ENCODE measurements around the gene ZNF45.

Gene ZNF45

DNA sequence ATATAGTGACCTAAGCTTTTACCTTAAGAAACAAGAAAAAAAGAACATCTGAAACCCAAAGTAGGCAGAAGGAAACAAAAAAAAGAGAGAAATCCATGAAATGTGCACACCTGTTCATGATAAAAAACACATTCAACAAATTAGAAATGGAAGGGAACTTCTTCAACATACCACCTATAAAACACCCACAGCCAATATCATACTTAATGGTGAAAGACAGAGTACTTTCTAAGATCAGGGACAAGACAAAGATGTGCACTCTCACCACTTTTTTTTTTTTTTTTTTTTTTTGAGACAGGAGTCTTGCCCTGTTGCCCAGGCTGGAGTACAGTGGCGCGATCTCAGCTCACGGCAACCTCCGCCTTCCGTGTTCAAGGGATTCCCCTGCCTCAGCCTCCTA lies 29.2 kb downstream of the ZNF45 start:
- no peak for DNase-seq (ENCODE audit: extremely low spot score)
- ChIA-PET POLR2A (no interaction called here), CTCF (no interaction called here)
- TF ChIP-seq ARNT (IDR thresholded peaks at IDR 0.05) = no peak
- no peak for TF ChIP-seq L3MBTL2 (conservative IDR thresholded peaks at IDR 0.05)
- no peak for TF ChIP-seq ZNF384 (IDR thresholded peaks at IDR 0.05)
- TF ChIP-seq TARDBP (IDR thresholded peaks at IDR 0.05) = no peak
- no peak for TF ChIP-seq LEF1 (IDR thresholded peaks at IDR 0.05; ENCODE audit: borderline replicate concordance)
- no peak for TF ChIP-seq NFRKB (IDR thresholded peaks at IDR 0.05)
- no peak for TF ChIP-seq FOXM1 (IDR thresholded peaks at IDR 0.05; ENCODE audit: borderline replicate concordance)
- TF ChIP-seq ELF4 (IDR thresholded peaks at IDR 0.05) = no peak
- TF ChIP-seq HDGF (IDR thresholded peaks at IDR 0.05; ENCODE audit: borderline replicate concordance) = no peak
- TF ChIP-seq, protein P1, sequence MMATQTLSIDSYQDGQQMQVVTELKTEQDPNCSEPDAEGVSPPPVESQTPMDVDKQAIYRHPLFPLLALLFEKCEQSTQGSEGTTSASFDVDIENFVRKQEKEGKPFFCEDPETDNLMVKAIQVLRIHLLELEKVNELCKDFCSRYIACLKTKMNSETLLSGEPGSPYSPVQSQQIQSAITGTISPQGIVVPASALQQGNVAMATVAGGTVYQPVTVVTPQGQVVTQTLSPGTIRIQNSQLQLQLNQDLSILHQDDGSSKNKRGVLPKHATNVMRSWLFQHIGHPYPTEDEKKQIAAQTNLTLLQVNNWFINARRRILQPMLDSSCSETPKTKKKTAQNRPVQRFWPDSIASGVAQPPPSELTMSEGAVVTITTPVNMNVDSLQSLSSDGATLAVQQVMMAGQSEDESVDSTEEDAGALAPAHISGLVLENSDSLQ (IDR thresholded peaks at IDR 0.05) = no peak
- no peak for TF ChIP-seq SP1 (IDR thresholded peaks at IDR 0.05)
- no peak for TF ChIP-seq BHLHE40 (IDR thresholded peaks at IDR 0.05; ENCODE audit: borderline replicate concordance)
- no peak for TF ChIP-seq FOXA1 (IDR thresholded peaks at IDR 0.05)
- no peak for TF ChIP-seq SUZ12 (IDR thresholded peaks at IDR 0.05)
- TF ChIP-seq FOXK2 (IDR thresholded peaks at IDR 0.05) = no peak
- TF ChIP-seq CTBP1 (IDR thresholded peaks at IDR 0.05; ENCODE audit: borderline replicate concordance) = no peak

DNA sequence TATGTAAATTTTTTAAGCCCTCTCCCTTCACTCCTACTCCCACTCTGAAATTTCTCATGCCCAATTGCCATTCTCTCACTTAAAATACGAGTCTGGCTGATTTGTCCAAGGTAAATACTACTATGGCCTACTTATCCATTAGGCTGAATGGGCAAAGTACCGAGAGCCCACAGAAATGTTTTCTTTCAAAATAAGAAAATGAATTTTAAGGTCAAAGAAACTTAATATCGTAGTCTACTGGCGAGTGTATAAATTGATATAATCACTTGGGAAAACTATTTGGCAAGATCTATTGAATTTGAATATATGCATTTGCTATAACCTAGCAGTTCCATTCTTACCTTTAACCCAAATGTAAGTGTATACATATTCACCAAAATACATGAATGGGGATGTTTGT lies 32.7 kb downstream of the ZNF45 start:
- no peak for TF ChIP-seq CTBP1 (IDR thresholded peaks at IDR 0.05; ENCODE audit: borderline replicate concordance)
- TF ChIP-seq ARNT (IDR thresholded peaks at IDR 0.05) = no peak
- TF ChIP-seq ZNF384 (IDR thresholded peaks at IDR 0.05) = no peak
- TF ChIP-seq BHLHE40 (IDR thresholded peaks at IDR 0.05; ENCODE audit: borderline replicate concordance) = no peak
- no peak for TF ChIP-seq SUZ12 (IDR thresholded peaks at IDR 0.05)
- TF ChIP-seq FOXK2 (IDR thresholded peaks at IDR 0.05) = no peak
- no peak for TF ChIP-seq TARDBP (IDR thresholded peaks at IDR 0.05)
- TF ChIP-seq, protein P1 (IDR thresholded peaks at IDR 0.05) = no peak
- no peak for TF ChIP-seq FOXM1 (IDR thresholded peaks at IDR 0.05; ENCODE audit: borderline replicate concordance)
- TF ChIP-seq NFRKB (IDR thresholded peaks at IDR 0.05) = no peak
- TF ChIP-seq LEF1 (IDR thresholded peaks at IDR 0.05; ENCODE audit: borderline replicate concordance) = no peak
- TF ChIP-seq FOXA1 (IDR thresholded peaks at IDR 0.05) = no peak
- TF ChIP-seq L3MBTL2 (conservative IDR thresholded peaks at IDR 0.05) = no peak
- TF ChIP-seq SP1 (IDR thresholded peaks at IDR 0.05) = no peak
- TF ChIP-seq ELF4 (IDR thresholded peaks at IDR 0.05) = no peak
- TF ChIP-seq HDGF (IDR thresholded peaks at IDR 0.05; ENCODE audit: borderline replicate concordance) = no peak
- ChIA-PET POLR2A (interaction anchor here (1.1 to 2.0 kb wide), 2 partner anchors 33 to 49 kb away, joined by 11 to 14 read pairs; partner anchors contain the start of genes ZNF221 and ZNF45), CTCF (no interaction called here)
- no peak for DNase-seq (ENCODE audit: extremely low spot score)

DNA sequence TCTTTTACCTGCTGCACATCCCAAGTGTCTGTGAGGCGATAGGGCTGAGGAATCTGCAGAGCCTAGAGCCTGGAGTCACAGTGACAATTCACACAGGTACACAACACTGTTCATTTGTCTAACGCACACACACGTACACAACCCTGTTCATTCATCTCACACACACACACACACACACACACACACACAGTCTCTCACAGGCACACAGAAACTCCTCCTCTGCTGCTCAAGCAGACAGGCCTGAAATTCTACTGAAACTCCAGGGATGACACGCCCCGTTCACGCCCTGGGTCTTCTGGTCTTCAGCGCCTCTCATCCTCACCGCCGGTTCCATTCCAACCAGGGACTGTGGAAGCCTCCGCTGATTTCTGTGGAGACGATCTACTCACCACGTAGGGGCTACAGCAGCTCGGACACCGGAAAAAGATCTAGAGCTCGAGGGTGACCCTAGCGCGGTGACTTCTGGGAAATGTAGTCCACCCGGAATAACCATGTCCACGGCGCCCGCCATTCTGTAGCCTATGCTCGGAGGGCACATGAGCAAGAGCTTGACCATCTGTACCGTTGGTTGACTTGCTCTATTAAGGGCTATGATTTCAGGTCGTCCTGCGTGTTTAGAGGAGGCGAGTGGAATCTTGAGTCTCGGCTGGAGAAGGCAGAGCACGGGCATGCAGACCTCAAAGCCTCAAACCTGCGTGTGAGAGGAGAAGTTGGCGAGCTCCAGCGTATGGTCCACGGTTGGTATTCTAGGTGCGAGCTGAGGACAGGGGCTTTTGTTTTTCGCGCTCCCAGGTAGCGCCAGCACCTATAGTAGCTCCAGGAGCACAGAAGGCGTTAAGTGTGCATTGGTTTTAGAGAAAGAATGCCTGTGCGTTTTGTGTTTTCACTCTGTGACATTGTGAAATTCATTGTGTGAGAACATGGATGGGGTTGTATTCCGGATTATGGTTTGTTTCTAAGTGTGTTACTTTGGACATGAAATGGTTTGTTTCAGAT lies 33.4 kb downstream of the ZNF45 start:
- TF ChIP-seq TARDBP (IDR thresholded peaks at IDR 0.05) (no peak), L3MBTL2 (conservative IDR thresholded peaks at IDR 0.05) (peak; percentile 94)
- ChIA-PET POLR2A (interaction anchor here (1.0 to 2.0 kb wide), 3 partner anchors 11 to 49 kb away, joined by 3 to 14 read pairs (median 11); partner anchors contain the start of genes ZNF221 and ZNF45), CTCF (no interaction called here)

DNA sequence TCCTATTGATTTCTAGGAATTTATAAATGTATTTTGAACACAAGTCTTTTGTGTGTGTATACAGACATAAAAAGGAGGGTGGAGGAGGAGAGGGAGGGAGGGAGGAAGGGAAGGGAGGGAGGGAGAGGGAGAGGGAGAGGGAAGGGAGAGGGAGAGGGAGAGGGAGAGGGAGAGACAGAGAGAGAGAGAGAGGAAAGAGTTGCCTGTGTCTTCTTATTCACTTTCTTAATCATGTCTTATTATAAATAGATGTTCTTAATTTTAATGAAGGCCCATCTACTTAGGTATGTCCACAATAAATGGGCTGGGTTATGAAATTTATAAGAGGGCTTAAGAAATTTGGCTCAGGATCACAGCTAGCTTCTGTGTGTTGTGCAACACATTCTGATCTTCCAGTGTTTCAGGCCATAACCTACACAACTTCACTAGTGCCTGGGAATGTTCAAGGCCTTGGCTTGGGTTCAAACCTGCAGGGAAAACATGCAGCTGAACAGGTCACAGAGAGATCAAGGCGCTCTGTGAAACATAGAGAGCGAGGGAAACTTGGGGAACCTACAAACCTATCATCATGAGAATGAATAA lies 39.3 kb downstream of the ZNF45 start:
- no peak for TF ChIP-seq FOXK2 (IDR thresholded peaks at IDR 0.05)
- TF ChIP-seq, protein P1 (IDR thresholded peaks at IDR 0.05) = no peak
- no peak for TF ChIP-seq BHLHE40 (IDR thresholded peaks at IDR 0.05; ENCODE audit: borderline replicate concordance)
- no peak for TF ChIP-seq SUZ12 (IDR thresholded peaks at IDR 0.05)
- no peak for TF ChIP-seq FOXM1 (IDR thresholded peaks at IDR 0.05; ENCODE audit: borderline replicate concordance)
- no peak for TF ChIP-seq SP1 (IDR thresholded peaks at IDR 0.05)
- TF ChIP-seq NFRKB (IDR thresholded peaks at IDR 0.05) = no peak
- ChIA-PET CTCF (no interaction called here), POLR2A (no interaction called here)
- no peak for DNase-seq (ENCODE audit: extremely low spot score)

More for the DNA sequence above, 33.4 kb downstream of the ZNF45 start:
- DNase-seq (ENCODE audit: extremely low spot score) = peak; percentile 81

DNA sequence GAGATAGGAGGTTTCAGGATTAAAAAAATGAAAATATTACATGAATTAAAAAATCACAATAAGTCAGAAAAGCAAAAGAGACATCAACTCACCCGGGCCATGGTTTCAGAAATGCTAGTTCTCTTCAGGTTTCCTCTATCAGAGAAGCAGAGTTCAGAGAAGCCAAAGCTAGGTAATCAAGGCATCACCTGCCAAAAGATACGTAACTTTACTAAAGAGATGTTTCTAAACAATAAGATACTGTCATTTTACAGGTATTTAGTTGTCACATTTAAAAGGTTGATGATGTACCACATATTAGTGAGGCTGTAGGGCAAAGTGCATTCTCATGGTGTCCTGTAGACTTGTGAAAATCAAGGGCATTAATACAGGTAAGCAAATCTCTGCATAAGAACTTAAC lies 51.2 kb downstream of the ZNF45 start, which contains the start of gene ZNF404:
Gene ZNF404 (minus strand): TSS at position 101 of the 400 bp plus-strand sequence.
- ChIA-PET POLR2A (no interaction called here), CTCF (no interaction called here)
- TF ChIP-seq CTBP1 (IDR thresholded peaks at IDR 0.05; ENCODE audit: borderline replicate concordance) = no peak
- TF ChIP-seq SUZ12 (IDR thresholded peaks at IDR 0.05) = no peak
- TF ChIP-seq FOXK2 (IDR thresholded peaks at IDR 0.05) = no peak
- no peak for TF ChIP-seq ELF4 (IDR thresholded peaks at IDR 0.05)
- no peak for TF ChIP-seq ARNT (IDR thresholded peaks at IDR 0.05)
- TF ChIP-seq NFRKB (IDR thresholded peaks at IDR 0.05) = no peak
- TF ChIP-seq HDGF (IDR thresholded peaks at IDR 0.05; ENCODE audit: borderline replicate concordance) = no peak
- TF ChIP-seq ZNF384 (IDR thresholded peaks at IDR 0.05) = no peak
- TF ChIP-seq SP1 (IDR thresholded peaks at IDR 0.05) = no peak
- no peak for TF ChIP-seq FOXM1 (IDR thresholded peaks at IDR 0.05; ENCODE audit: borderline replicate concordance)
- no peak for TF ChIP-seq LEF1 (IDR thresholded peaks at IDR 0.05; ENCODE audit: borderline replicate concordance)
- TF ChIP-seq TARDBP (IDR thresholded peaks at IDR 0.05) = no peak
- TF ChIP-seq BHLHE40 (IDR thresholded peaks at IDR 0.05; ENCODE audit: borderline replicate concordance) = no peak
- no peak for TF ChIP-seq FOXA1 (IDR thresholded peaks at IDR 0.05)
- TF ChIP-seq, protein P1 (IDR thresholded peaks at IDR 0.05) = no peak
- no peak for DNase-seq (ENCODE audit: extremely low spot score)

Data from HEK293T (cell line).